ENCODE data around the gene GPHN.

GRCh38 chr14:67168110-67168441 is 660.1 kb downstream of the GPHN start:
- no peak for TF ChIP-seq CTCF (optimal IDR thresholded peaks at IDR 0.05 in 1 of 3, IDR thresholded peaks at IDR 0.05 in 1 of 3, conservative IDR thresholded peaks at IDR 0.05 in 1 of 3; ENCODE audit: extremely low read depth in 1 of 3, insufficient read depth in 2 of 3, low read length in 3 of 3)
- no peak for TF ChIP-seq EZH2 (IDR thresholded peaks at IDR 0.05; ENCODE audit: low read length)
